Bronchial epithelial cell (primary cell): ENCODE measurements around the gene OR51B5. TPM values are rescaled to one million over a fixed set of nuclear protein-coding genes. Genes with fewer than 3 reads are reported as not detected.

Source experiments
- DNase-seq: peaks from one replicate; pipeline ENCODE4 v3.0.0-alpha.2; 2010; ENCODE audit warnings: low read depth
- FAIRE-seq: peaks from 2 replicates; lab custom pipeline; 2011; peaks lifted over from hg19 to GRCh38; lab: Jason Lieb, UNC
- H3K27me3 ChIP-seq: 2 replicates; pipeline ENCODE4 v1.5.1; 2011; ENCODE audit warnings: low read length; ENCODE audit not compliant: control insufficient read depth, insufficient read depth
- H3K36me3 ChIP-seq: 2 replicates; pipeline ENCODE4 v1.5.1; 2011; ENCODE audit warnings: low read length; ENCODE audit not compliant: control insufficient read depth, insufficient read depth
- H3K4me3 ChIP-seq: 2 replicates; pipeline ENCODE4 v1.5.1; 2011; ENCODE audit warnings: mild to moderate bottlenecking, low read depth, low read length, control low read depth
- total RNA-seq: library from RNA; depleted of rRNA; stranded (reverse); fragments of >200 nt; gene quantifications from 2 replicates; pipeline ENCODE4 v1.2.1, GENCODE V29; 2014
- TF ChIP-seq, protein P1 (sequence below): IDR thresholded peaks from 2 replicates; pipeline ENCODE4 v1.5.1; 2011; ENCODE audit warnings: mild to moderate bottlenecking, moderate library complexity, low read length, control low read depth, inconsistent platforms; ENCODE audit not compliant: insufficient read depth, severe bottlenecking

Gene OR51B5, protein sequence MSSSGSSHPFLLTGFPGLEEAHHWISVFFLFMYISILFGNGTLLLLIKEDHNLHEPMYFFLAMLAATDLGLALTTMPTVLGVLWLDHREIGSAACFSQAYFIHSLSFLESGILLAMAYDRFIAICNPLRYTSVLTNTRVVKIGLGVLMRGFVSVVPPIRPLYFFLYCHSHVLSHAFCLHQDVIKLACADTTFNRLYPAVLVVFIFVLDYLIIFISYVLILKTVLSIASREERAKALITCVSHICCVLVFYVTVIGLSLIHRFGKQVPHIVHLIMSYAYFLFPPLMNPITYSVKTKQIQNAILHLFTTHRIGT
- not detected in 2 replicates for total RNA-seq

DNA sequence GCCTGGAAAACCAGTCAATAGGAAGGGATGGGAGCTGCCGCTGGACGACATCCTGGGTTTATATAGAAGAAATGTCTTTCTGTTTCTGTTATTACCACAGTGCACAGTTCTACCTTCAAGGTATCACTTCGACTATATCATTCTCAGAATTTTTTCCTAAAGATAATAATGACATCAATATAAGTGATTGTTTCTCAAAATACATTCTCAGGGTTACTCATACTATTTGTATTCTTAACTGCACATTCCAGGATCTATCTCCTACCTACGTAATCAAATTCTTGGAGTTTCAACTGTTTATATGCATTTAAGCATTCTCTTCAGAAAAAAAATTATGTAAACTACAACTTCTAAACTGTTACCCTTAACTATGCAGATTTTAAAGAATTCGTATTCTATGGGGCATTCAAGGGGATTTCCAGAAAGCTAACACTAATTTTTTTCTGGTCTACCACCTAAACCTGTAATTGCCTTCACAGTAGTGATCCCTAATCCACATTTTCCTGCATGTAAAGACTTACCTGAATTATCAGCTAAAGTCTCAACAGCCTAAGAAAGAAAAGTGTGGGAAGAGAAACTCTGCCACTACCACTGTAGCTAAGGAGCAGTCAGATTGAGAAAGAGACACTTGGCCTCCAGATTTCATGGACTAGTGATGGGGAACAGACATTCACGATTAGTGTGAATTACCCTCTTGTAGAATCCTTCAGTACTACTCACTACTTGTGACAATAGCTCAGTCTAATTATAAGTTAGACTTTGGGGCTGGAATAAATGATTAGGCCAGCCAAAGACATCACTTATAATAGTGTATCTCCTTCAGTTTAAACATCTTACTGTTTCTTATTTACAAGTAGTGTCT is at the start of gene OR51B5:
Gene OR51B5, minus strand, starts transcription at position 51 of the 862 bp plus-strand sequence. Its CDS starts 0 bp downstream, at position 51.
- Histone ChIP-seq H3K36me3 (no peaks in the 10 kb centered on the region), H3K27me3 (no peaks in the 10 kb centered on the region), H3K4me3 (no peak within 1 kb of the TSS)
- no peak for FAIRE-seq
- TF ChIP-seq, protein P1, sequence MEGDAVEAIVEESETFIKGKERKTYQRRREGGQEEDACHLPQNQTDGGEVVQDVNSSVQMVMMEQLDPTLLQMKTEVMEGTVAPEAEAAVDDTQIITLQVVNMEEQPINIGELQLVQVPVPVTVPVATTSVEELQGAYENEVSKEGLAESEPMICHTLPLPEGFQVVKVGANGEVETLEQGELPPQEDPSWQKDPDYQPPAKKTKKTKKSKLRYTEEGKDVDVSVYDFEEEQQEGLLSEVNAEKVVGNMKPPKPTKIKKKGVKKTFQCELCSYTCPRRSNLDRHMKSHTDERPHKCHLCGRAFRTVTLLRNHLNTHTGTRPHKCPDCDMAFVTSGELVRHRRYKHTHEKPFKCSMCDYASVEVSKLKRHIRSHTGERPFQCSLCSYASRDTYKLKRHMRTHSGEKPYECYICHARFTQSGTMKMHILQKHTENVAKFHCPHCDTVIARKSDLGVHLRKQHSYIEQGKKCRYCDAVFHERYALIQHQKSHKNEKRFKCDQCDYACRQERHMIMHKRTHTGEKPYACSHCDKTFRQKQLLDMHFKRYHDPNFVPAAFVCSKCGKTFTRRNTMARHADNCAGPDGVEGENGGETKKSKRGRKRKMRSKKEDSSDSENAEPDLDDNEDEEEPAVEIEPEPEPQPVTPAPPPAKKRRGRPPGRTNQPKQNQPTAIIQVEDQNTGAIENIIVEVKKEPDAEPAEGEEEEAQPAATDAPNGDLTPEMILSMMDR = no peak
- DNase-seq = no peak

DNA sequence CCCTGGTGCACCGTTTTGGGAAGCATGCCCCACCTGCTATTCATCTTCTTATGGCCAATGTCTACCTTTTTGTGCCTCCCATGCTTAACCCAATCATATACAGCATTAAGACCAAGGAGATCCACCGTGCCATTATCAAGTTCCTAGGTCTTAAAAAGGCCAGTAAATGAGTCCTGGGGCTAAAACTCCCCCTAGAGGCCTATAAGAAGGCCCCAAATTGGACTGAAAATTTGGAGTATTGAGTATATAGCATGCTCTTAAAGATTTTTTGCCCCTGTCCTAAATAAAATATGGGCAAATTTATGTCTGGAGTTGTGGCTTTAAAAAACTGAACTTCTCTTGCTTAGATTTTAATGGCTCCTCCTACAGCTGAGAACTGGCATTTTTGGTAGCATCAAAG is 46.9 kb upstream of the OR51B5 start:
- Histone ChIP-seq H3K27me3 (no peaks in the 10 kb centered on the region), H3K4me3 (no peak overlapping the region), H3K36me3 (no peaks in the 10 kb centered on the region)
- FAIRE-seq = no peak
- DNase-seq = no peak
- TF ChIP-seq, protein P1 = no peak

DNA sequence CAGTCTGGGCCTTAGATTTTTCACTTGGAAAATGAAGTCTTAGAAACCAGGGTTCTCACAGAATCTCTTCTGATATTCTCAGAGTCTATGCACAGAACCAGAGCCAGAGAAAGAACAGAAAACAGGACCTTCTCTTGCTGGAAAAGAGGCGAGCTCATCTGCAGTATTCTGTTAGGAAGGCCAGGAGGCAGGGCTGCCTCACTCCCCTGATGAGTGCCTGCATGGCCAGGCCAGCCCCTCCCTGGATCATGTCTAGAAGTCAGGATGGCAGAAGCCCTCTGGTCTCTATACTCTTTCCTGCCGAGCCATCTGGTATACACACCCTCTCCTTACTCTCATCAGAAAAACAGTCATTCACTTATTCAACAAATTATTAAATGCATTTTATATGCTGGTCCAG is 41.0 kb upstream of the OR51B5 start:
- FAIRE-seq = no peak
- TF ChIP-seq, protein P1 = no peak

DNA sequence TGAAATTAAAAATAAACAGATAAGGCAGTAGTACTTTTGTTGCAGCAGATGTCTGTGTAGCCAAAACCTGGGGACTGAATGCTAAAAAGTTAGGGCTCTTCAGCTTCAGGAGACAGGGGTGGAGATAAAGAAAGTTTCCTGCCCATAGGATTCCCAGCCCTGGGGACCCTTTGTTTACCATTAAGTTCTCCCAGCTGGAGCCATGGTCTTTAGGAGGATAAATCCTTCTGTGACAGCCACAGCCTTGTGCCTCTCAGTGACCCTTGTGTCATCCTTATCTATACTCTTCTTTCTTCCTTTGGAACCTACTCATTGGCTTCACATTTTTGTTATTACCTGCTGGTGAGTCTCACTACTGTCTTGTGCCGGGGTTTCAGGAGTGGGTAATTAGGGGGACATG is 40.3 kb upstream of the OR51B5 start, which contains the start of gene OR51M1:
Gene OR51M1, plus strand, starts transcription at position 237 of the 400 bp plus-strand sequence. CDS start 5,587 bp downstream, outside the sequence.
- no peak for DNase-seq
- TF ChIP-seq, protein P1 = no peak
- Histone ChIP-seq H3K36me3 (no peaks in the 10 kb centered on the region), H3K4me3 (no peak within 1 kb of the TSS), H3K27me3 (no peaks in the 10 kb centered on the region)
- no peak for FAIRE-seq

More for the DNA sequence above, 41.0 kb upstream of the OR51B5 start:
- DNase-seq = no peak
- Histone ChIP-seq H3K4me3 (no peak overlapping the region), H3K27me3 (no peaks in the 10 kb centered on the region), H3K36me3 (no peaks in the 10 kb centered on the region)

DNA sequence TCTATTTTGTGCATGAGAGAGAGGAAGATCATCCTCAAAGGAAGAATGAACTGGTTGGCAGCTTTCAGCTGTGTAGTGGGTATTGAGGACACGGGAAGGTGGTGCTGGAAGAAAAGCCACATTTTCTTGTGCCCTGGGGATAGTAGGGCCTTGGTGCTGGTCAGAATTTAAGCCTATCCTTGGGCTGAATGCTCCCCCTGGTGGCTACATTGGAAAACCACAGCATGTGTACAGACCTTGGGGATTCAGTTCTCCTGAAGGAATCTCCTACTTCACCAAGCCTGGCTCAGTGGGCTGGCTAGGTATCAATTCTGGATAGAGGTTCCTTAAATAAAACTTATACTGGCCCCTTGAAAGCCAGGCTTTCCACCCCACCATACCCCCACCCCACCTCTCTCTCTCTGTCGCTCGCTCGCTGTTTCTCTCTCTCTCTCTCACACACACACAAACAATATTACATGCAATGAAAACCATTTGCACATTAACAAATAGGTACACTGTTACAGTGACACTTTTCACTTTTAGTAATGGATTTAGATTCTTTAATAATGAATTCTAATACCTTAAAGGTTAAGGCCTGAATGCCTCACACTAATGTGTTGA is 37.5 kb upstream of the OR51B5 start:
- H3K4me3 ChIP-seq = no peak overlapping the region
- no peak for FAIRE-seq
- no peaks in the 10 kb centered on the region for H3K27me3 ChIP-seq
- DNase-seq = peak; percentile 58
- TF ChIP-seq, protein P1 = peak; percentile 86
- no peaks in the 10 kb centered on the region for H3K36me3 ChIP-seq
